H1 (cell line): Measurements from ENCODE around the gene AVPR2. TPM values are rescaled to one million over a fixed set of nuclear protein-coding genes. Genes with fewer than 3 reads are reported as not detected.

ENCODE experiments used
- CTCF ChIA-PET: fragments of 300-600 bp; sonication (Branson Sonifier 250); formaldehyde crosslinking; loops from one replicate; lab custom pipeline; 2021; ENCODE audit not compliant: partially characterized antibody; lab: Charles Lee
- POLR2A ChIA-PET: fragments of 300-600 bp; sonication (Branson Sonifier 250); formaldehyde crosslinking; loops from one replicate; lab custom pipeline; 2021; ENCODE audit warnings: inconsistent platforms; ENCODE audit not compliant: partially characterized antibody; lab: Charles Lee
- DNase-seq, 2 experiments: peaks; one replicate each; pipeline versions ENCODE4 v3.0.0 to v3.0.0-alpha.2; 2010 to 2022; ENCODE audit warnings: low spot score in 2 of 2, low read depth in 1 of 2, mixed read lengths in 1 of 2
- FAIRE-seq: peaks from 2 replicates; lab custom pipeline; 2011; peaks lifted over from hg19 to GRCh38; lab: Jason Lieb, UNC
- H2AFZ ChIP-seq: 2 replicates; pipeline ENCODE4 v1.8.1; 2012; ENCODE audit warnings: low read length, inconsistent platforms
- H2AK5ac ChIP-seq: 2 replicates; pipeline ENCODE4 v1.6.1; 2013; ENCODE audit warnings: low read depth, low read length
- H2BK120ac ChIP-seq: replicated peaks from 2 replicates; pipeline ENCODE3; 2013; ENCODE audit warnings: low read depth, low read length, inconsistent platforms
- H2BK12ac ChIP-seq: 2 replicates; pipeline ENCODE4 v1.6.1; 2013; ENCODE audit warnings: low read depth, low read length
- H2BK15ac ChIP-seq: 2 replicates; pipeline ENCODE4 v1.6.1; 2013; ENCODE audit warnings: low read length
- H2BK20ac ChIP-seq: 2 replicates; pipeline ENCODE4 v1.6.1; 2013; ENCODE audit warnings: low read length
- H2BK5ac ChIP-seq: 2 replicates; pipeline ENCODE4 v1.6.1; 2013; ENCODE audit warnings: low read depth, low read length
- H3K14ac ChIP-seq: 2 replicates; pipeline ENCODE4 v1.6.1; 2013; ENCODE audit warnings: inconsistent platforms; ENCODE audit not compliant: insufficient read length
- H3K18ac ChIP-seq: 2 replicates; pipeline ENCODE4 v1.6.1; 2013; ENCODE audit warnings: low read length; ENCODE audit errors: extremely low read depth
- H3K23ac ChIP-seq: 2 replicates; pipeline ENCODE4 v1.6.1; 2013; ENCODE audit warnings: inconsistent platforms; ENCODE audit not compliant: insufficient read length
- H3K23me2 ChIP-seq: 2 replicates; pipeline ENCODE4 v1.6.1; 2013; ENCODE audit warnings: low read depth, low read length
- H3K27ac ChIP-seq: 2 replicates; pipeline ENCODE4 v1.6.1; 2011; ENCODE audit warnings: low read depth, low read length, inconsistent platforms
- H3K27me3 ChIP-seq, 4 experiments: replicated peaks in 1 of 4; 1 replicate in 1 of 4; 2 replicates in 3 of 4; pipeline versions ENCODE4 v1.6.1 to v1.8.1; 2011 to 2013; ENCODE audit warnings: low read length in 3 of 4, mild to moderate bottlenecking in 3 of 4, inconsistent platforms in 2 of 4, mixed read lengths in 2 of 4, moderate library complexity in 1 of 4; ENCODE audit not compliant: control insufficient read depth in 3 of 4, insufficient read depth in 3 of 4; ENCODE audit errors: extremely low read depth in 1 of 4
- H3K36me3 ChIP-seq, 4 experiments: 2 replicates each; pipeline versions ENCODE4 v1.6.1 to v1.8.1; 2011 to 2013; ENCODE audit warnings: mild to moderate bottlenecking in 4 of 4, low read length in 3 of 4, moderate library complexity in 2 of 4, control low read depth in 1 of 4, inconsistent platforms in 1 of 4; ENCODE audit not compliant: insufficient read depth in 4 of 4, control insufficient read depth in 2 of 4
- H3K4ac ChIP-seq: replicated peaks from 2 replicates; pipeline ENCODE3; 2013; ENCODE audit warnings: low read length, low read depth, mixed read lengths, inconsistent platforms; ENCODE audit not compliant: insufficient read length
- H3K4me1 ChIP-seq, 4 experiments: replicated peaks in 1 of 4; 1 replicate in 1 of 4; 2 replicates in 3 of 4; pipeline versions ENCODE4 v1.6.1 to v1.8.1; 2011 to 2013; ENCODE audit warnings: low read length in 3 of 4, inconsistent platforms in 2 of 4, mixed read lengths in 1 of 4; ENCODE audit not compliant: insufficient read depth in 4 of 4, control insufficient read depth in 3 of 4
- H3K4me2 ChIP-seq, 2 experiments: 2 replicates each; pipeline versions ENCODE4 v1.6.1 to v1.8.1; 2011 to 2013; ENCODE audit warnings: low read depth in 2 of 2, low read length in 2 of 2, control low read depth in 1 of 2, inconsistent platforms in 1 of 2, mild to moderate bottlenecking in 1 of 2; ENCODE audit not compliant: insufficient read depth in 1 of 2
- H3K4me3 ChIP-seq, 4 experiments: fragments of 200-600, 300-600 bp in 1 of 4; sonication (generic), shearing (Covaris generic), sonication (Bioruptor Twin) in 1 of 4; 2 replicates each; pipeline versions ENCODE4 v1.5.1 to v1.8.1; 2011 to 2016; ENCODE audit warnings: low read length in 4 of 4, low read depth in 3 of 4, control low read depth in 2 of 4, inconsistent platforms in 2 of 4, mild to moderate bottlenecking in 2 of 4, mixed read lengths in 1 of 4, moderate library complexity in 1 of 4; ENCODE audit not compliant: insufficient read depth in 2 of 4; ENCODE audit errors: extremely low read depth in 1 of 4
- H3K56ac ChIP-seq: replicated peaks from 2 replicates; pipeline ENCODE3; 2013; ENCODE audit warnings: low read depth, mild to moderate bottlenecking, mixed read lengths, low read length, inconsistent platforms; ENCODE audit not compliant: insufficient read length
- H3K79me1 ChIP-seq: 2 replicates; pipeline ENCODE4 v1.6.1; 2013; ENCODE audit warnings: low read depth, low read length, control low read depth
- H3K79me2 ChIP-seq, 2 experiments: 2 replicates each; pipeline versions ENCODE4 v1.6.1 to v1.8.1; 2012 to 2013; ENCODE audit warnings: low read length in 2 of 2, mild to moderate bottlenecking in 2 of 2, inconsistent platforms in 1 of 2; ENCODE audit not compliant: insufficient read depth in 2 of 2, control insufficient read depth in 1 of 2
- H3K9ac ChIP-seq, 4 experiments: replicated peaks in 1 of 4; 1 replicate in 1 of 4; 2 replicates in 3 of 4; pipeline versions ENCODE4 v1.6.1 to v1.8.1; 2011 to 2013; ENCODE audit warnings: low read depth in 3 of 4, low read length in 3 of 4, control low read depth in 2 of 4, mild to moderate bottlenecking in 2 of 4, moderate library complexity in 2 of 4, inconsistent platforms in 1 of 4; ENCODE audit errors: extremely low read depth in 1 of 4
- H3K9me3 ChIP-seq, 2 experiments: 2 replicates each; pipeline versions ENCODE4 v1.6.1 to v1.8.1; 2012 to 2013; ENCODE audit warnings: mild to moderate bottlenecking in 2 of 2, moderate library complexity in 2 of 2, control low read depth in 1 of 2, inconsistent platforms in 1 of 2, low read depth in 1 of 2, low read length in 1 of 2, mixed read lengths in 1 of 2; ENCODE audit not compliant: insufficient read depth in 2 of 2
- H4K20me1 ChIP-seq, 2 experiments: replicated peaks in 1 of 2; 2 replicates each; pipeline versions ENCODE3 to v1.8.1; 2011 to 2013; ENCODE audit warnings: inconsistent platforms in 2 of 2, low read length in 2 of 2, mild to moderate bottlenecking in 1 of 2; ENCODE audit not compliant: insufficient read depth in 2 of 2, control insufficient read depth in 1 of 2
- H4K5ac ChIP-seq: 2 replicates; pipeline ENCODE4 v1.6.1; 2013; ENCODE audit warnings: low read length, low read depth, mixed read lengths, inconsistent platforms; ENCODE audit not compliant: insufficient read length
- H4K8ac ChIP-seq: 2 replicates; pipeline ENCODE4 v1.8.0; 2013; ENCODE audit warnings: mild to moderate bottlenecking, moderate library complexity, low read length, inconsistent platforms; ENCODE audit not compliant: insufficient read depth; ENCODE audit errors: extremely low read depth
- H4K91ac ChIP-seq: replicated peaks from 2 replicates; pipeline ENCODE3; 2013; ENCODE audit warnings: low read length, mixed read lengths, inconsistent platforms; ENCODE audit not compliant: insufficient read length
- EGR1 ChIP-seq: IDR thresholded peaks from 2 replicates; pipeline ENCODE4 v1.6.1; 2011; ENCODE audit warnings: low read depth, low read length, borderline replicate concordance
- JUN ChIP-seq: IDR thresholded peaks from 2 replicates; pipeline ENCODE4 v1.6.1; 2011; ENCODE audit warnings: low read depth, mild to moderate bottlenecking, improper control_type of control experiment, low read length
- MAFK ChIP-seq: IDR thresholded peaks from 2 replicates; pipeline ENCODE4 v1.6.1; 2012; ENCODE audit warnings: low read depth, mild to moderate bottlenecking, improper control_type of control experiment, low read length
- SAP30 ChIP-seq: fragments of 300-600 bp; sonication (generic); IDR thresholded peaks from 2 replicates; pipeline ENCODE4 v1.7.1; 2012; ENCODE audit warnings: low read length, moderate library complexity, mild to moderate bottlenecking, inconsistent platforms; ENCODE audit not compliant: insufficient read depth, insufficient replicate concordance
- SIN3A ChIP-seq, 2 experiments: IDR thresholded peaks in 1 of 2; conservative IDR thresholded peaks in 1 of 2; 2 replicates each; pipeline ENCODE4 v1.6.1; 2011 to 2012; ENCODE audit warnings: low read length in 2 of 2, improper control_type of control experiment in 1 of 2, low read depth in 1 of 2, mild to moderate bottlenecking in 1 of 2
- SP1 ChIP-seq: IDR thresholded peaks from 2 replicates; pipeline ENCODE4 v1.6.1; 2011; ENCODE audit warnings: low read depth, low read length
- ZNF274 ChIP-seq: IDR thresholded peaks from 2 replicates; pipeline ENCODE4 v1.7.0; 2012; ENCODE audit warnings: low read length, borderline replicate concordance; ENCODE audit errors: extremely low read depth
- whole genome bisulfite sequencing, 2 experiments: shearing (Covaris generic) in 1 of 2; methylation state at CpG; one replicate each; pipeline versions ENCODE4 v1.1.6 to v1.1.7; 2013 to 2015; ENCODE audit warnings: low lambda C conversion rate in 2 of 2, mixed read lengths in 2 of 2, inconsistent platforms in 1 of 2, low coverage in 1 of 2, missing lambda C conversion rate in 1 of 2; ENCODE audit not compliant: insufficient replicate concordance in 2 of 2, insufficient coverage in 1 of 2, insufficient read length in 1 of 2; ENCODE audit errors: extremely low coverage in 1 of 2, missing lambda C conversion rate in 1 of 2; 5-methylcytosine and 5-hydroxymethylcytosine counted together
- polyA plus RNA-seq, 7 experiments: library from polyadenylated mRNA; depleted of rRNA in 3 of 7; stranded (reverse) in 5 of 7; unstranded in 2 of 7; fragments of >200 nt in 5 of 7; fragments of 200-250 nt in 2 of 7; gene quantifications; 1 replicate in 5 of 7; 2 replicates in 1 of 7; 4 replicates in 1 of 7; pipeline versions ENCODE4 v1.2.1 to v1.2.3, GENCODE V29; 2011 to 2013; ENCODE audit warnings: missing spikeins in 2 of 7, mixed read lengths in 2 of 7
- total RNA-seq: library from RNA; stranded (reverse); fragmentation: NEBNext Ultra II Directional; extraction: Animal tissue kit (Norgen Biotek cat#: 25700); gene quantifications from 2 replicates; pipeline ENCODE4 v1.2.1, GENCODE V29; 2021
- TF ChIP-seq, protein P1 (sequence below): IDR thresholded peaks from 2 replicates; pipeline ENCODE4 v1.6.1; 2011; ENCODE audit warnings: low read depth, mild to moderate bottlenecking, low read length; ENCODE audit not compliant: insufficient read depth
- TF ChIP-seq, protein P2 (sequence below): IDR thresholded peaks from 2 replicates; pipeline ENCODE4 v1.6.1; 2012; ENCODE audit warnings: inconsistent platforms

Gene AVPR2
- total and polyA plus RNA-seq, 2 of the 8 experiments (the other 6 are each of a cell fraction or from before 2014, with no cell fraction given) = 0.09 TPM; not detected in 1

- Histone ChIP-seq H4K91ac (no peak overlapping the region), H3K79me2 (peaks cover 0 to 13% of the 10 kb centered on the region in 2 experiments; a peak in 2 of 4 replicates), H3K14ac (no peak overlapping the region), H4K20me1 (peaks cover 0 to 3% of the 10 kb centered on the region in 2 experiments), H2BK12ac (no peak overlapping the region), H2BK15ac (no peak overlapping the region), H2BK5ac (no peak overlapping the region), H3K56ac (no peak overlapping the region), H3K9ac (no peak overlapping the region), H2AFZ (no peak overlapping the region), H4K8ac (peak overlapping the region; percentile 79; the same call in 1 of the 2 replicates), H3K23me2 (0 out of 2 replicates have a peak, but pooled peaks cover 2% of the 10 kb centered on the region), H3K27ac (no peak overlapping the region), H2AK5ac (no peak overlapping the region), H3K79me1 (no peaks in the 10 kb centered on the region), H4K5ac (no peak overlapping the region), H3K18ac (no peak overlapping the region; the same call in 1 of the 2 replicates), H3K23ac (no peak overlapping the region), H2BK20ac (no peak overlapping the region), H3K27me3 (no peaks in the 10 kb centered on the region), H3K4me3 (peak overlapping the region; percentile 12 to 54 (median 16); a peak in 5 of 8 replicates), H3K9me3 (no peaks in the 10 kb centered on the region), H3K4me1 (peaks cover 2 to 10% (median 6%) of the 10 kb centered on the region in 4 experiments; a peak in 6 of 7 replicates), H2BK120ac (no peak overlapping the region), H3K36me3 (peaks cover 0 to 10% (median 4%) of the 10 kb centered on the region in 4 experiments; a peak in 2 of 8 replicates), H3K4ac (no peak overlapping the region), H3K4me2 (peak overlapping the region; percentile 63)
- TF ChIP-seq, protein P1, sequence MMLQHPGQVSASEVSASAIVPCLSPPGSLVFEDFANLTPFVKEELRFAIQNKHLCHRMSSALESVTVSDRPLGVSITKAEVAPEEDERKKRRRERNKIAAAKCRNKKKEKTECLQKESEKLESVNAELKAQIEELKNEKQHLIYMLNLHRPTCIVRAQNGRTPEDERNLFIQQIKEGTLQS = no peak
- no peak for TF ChIP-seq EGR1
- no peak for TF ChIP-seq SAP30
- TF ChIP-seq JUN = no peak
- TF ChIP-seq, protein P2, sequence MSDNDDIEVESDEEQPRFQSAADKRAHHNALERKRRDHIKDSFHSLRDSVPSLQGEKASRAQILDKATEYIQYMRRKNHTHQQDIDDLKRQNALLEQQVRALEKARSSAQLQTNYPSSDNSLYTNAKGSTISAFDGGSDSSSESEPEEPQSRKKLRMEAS = peak; percentile 72
- TF ChIP-seq SIN3A (conservative IDR thresholded peaks at IDR 0.05 in 1 of 2, IDR thresholded peaks at IDR 0.05 in 1 of 2; ENCODE audit: low read depth in 1 of 2, low read length in 2 of 2) = 0 out of 4 replicates have a peak, but pooled peaks of 1 of the 2 experiments have one; percentile 19
- no peak for TF ChIP-seq ZNF274
- no peak for TF ChIP-seq MAFK
- no peak for TF ChIP-seq SP1
- CTCF ChIA-PET = interaction anchor here (0.7 to 19.6 kb wide), 4 partner anchors 10 to 158 kb away, joined by 3 to 272 read pairs (median 4); partner anchors contain the start of genes ARHGAP4 and RENBP
- POLR2A ChIA-PET = interaction anchor here (0.7 to 18.9 kb wide), 7 partner anchors 9 to 336 kb away, joined by 3 to 231 read pairs (median 5); partner anchors contain the start of genes ARHGAP4 and RENBP
- peak in 1 of 2 experiments; percentile 54 for DNase-seq
- WGBS, 2 experiments = 20% methylated on average over 9 of the region's 32 CpGs; no CpG with 5 or more reads in 1 of the 2 experiments
- FAIRE-seq = no peak
Measured at GRCh38 chrX:153935326-153935851, 30.9 kb downstream of the AVPR2 start.
